GM21360 (cell line): ENCODE data around the gene TRAIP.
"Not testable (repeated sequence)": the region's sequence is repeated elsewhere in the genome, so short reads cannot be mapped to it uniquely, and the experiment has no call there.

Experiments used
- ATAC-seq: cut with Tn5 transposase; IDR thresholded peaks from one replicate; pipeline ENCODE4 v1.9.1; 2021; ENCODE audit warnings: mild to moderate bottlenecking, moderate library complexity; ENCODE audit not compliant: unreplicated experiment

Gene TRAIP, protein sequence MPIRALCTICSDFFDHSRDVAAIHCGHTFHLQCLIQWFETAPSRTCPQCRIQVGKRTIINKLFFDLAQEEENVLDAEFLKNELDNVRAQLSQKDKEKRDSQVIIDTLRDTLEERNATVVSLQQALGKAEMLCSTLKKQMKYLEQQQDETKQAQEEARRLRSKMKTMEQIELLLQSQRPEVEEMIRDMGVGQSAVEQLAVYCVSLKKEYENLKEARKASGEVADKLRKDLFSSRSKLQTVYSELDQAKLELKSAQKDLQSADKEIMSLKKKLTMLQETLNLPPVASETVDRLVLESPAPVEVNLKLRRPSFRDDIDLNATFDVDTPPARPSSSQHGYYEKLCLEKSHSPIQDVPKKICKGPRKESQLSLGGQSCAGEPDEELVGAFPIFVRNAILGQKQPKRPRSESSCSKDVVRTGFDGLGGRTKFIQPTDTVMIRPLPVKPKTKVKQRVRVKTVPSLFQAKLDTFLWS

DNA sequence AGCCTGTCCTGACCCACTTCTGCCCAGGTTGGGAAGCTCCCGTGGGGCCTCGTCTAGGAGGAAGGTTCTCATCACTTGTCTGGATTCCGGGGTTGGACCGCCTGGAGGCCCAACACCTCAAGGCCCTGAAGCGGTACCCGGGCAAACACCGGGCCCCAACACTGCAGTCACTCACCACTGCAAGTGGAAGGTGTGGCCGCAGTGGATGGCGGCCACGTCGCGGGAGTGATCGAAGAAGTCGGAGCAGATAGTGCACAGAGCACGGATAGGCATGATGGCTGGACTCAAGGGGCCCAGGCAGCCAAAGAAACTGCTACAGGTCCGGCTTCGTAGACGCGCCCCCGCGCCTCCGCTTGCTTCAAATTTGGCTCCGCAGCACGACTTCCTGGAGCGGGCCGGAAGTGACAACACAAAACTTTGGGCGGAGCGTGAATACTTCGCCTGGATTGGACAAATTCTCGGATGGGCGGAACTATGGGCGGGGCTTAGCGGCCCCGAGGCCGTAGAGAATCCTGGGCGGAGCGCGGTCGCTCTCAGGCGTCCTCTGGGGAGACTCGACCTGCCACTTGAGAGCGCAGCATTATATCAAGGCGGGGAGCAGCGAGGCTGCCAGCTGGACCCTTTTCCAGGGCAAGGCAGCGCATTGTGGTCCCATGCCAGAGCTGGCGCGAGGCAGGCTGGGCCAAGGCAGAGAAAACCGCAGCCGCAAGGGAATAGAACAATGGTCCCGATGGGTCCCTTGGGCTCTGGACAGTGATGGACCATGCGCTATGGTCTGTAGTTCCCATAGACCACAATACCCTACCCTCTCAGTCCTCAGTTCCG, at the start of gene TRAIP:
Gene TRAIP (minus strand): TSS at position 384 of the 825 bp plus-strand sequence. CDS start 111 bp downstream, at position 273.
- peak; percentile 91 for ATAC-seq

- ATAC-seq = not testable (repeated sequence)
These were observed 48.1 kb upstream of the TRAIP start for GRCh38 chr3:49904448-49904847.

DNA sequence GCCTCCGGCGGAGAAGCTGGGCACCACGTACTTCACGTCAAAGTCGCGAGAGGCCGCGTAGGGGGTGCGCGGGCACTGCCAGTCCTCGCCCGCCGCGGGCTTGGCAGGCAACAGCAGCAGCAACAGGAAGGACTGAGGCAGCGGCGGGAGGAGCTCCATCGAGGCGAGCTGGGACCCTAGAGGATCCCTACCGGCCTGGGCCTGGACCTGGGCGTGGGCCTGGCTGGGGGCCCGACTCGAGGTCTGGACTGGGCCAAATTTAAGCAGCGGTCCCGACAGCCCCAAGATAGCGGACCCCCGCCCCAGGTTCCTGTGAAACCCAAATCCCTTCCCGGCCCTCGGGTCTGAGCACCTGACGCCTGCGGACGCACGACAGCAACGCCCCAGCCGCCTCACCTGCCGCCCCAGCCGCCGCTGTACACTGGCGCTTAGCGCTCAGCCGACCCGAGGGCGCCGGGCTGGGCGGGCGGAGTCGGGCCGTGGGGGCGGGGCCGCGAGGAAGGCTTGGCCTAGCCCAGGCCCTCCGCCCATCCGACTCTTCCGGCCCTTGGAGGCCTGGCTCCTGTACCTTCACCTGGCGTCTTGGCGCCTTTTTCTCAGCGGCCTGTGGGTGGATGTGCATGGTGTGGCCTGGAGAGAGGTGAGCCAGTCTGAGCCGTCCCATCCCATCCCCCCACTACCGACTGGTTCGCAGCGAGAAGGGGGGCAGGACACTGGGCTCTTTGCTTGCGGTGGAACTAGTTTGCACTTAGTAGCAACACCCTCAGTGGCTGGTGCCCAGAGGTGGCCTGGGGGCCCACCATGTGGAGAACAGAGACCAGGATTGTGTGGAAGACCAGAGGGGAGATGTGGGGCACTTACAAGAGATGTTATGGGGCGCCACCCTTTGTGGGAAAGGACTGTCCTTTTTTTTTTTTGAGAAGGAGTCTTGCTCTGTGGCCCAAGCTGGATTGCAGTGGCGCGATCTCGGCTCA, 47.4 kb upstream of the TRAIP start, which contains the start of gene MST1R:
Gene MST1R (minus strand): TSS at position 423 of the 974 bp plus-strand sequence. CDS start 264 bp downstream, at position 159.
- peak; percentile 64 for ATAC-seq

DNA sequence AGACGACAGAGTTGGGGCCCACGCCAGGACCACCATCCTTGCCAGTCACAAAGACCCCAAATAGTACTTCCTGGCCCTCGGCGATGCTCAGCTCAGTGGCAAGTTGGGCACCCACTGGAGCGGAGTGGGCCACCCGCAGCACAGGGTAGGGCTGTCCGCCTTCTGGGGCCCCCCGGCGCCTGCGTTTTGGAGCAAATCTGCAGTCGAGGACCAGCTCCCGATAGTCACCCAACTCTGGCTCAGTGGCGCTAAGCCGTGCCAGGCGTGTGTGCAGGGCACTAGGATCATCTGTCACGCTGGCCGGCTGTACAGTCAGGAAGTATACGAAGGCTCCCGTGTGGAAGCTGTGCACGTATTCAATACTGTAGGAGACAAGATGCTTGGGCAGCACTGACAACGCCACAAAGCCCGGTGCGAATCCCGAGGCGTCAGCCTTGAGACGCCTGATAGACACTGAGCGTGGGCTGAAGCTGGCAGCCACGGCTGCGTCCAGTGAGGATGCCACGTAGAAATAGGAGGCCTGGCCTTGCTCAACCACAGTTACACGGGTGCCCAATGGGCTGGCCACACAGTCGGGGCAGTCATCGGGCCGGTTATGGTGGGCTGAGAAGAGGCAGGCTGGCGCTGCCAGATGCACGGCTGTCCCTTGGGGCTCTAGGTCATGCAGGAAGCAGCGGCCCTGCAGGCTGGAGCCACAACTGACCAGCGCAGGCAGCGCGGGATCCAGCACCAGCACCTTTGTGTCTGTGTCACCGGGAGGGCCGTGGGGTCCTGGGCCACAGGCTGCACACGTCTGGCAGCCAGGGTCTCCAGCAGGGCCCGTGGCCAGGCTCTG, 46.4 kb upstream of the TRAIP start:
- ATAC-seq = no peak

DNA sequence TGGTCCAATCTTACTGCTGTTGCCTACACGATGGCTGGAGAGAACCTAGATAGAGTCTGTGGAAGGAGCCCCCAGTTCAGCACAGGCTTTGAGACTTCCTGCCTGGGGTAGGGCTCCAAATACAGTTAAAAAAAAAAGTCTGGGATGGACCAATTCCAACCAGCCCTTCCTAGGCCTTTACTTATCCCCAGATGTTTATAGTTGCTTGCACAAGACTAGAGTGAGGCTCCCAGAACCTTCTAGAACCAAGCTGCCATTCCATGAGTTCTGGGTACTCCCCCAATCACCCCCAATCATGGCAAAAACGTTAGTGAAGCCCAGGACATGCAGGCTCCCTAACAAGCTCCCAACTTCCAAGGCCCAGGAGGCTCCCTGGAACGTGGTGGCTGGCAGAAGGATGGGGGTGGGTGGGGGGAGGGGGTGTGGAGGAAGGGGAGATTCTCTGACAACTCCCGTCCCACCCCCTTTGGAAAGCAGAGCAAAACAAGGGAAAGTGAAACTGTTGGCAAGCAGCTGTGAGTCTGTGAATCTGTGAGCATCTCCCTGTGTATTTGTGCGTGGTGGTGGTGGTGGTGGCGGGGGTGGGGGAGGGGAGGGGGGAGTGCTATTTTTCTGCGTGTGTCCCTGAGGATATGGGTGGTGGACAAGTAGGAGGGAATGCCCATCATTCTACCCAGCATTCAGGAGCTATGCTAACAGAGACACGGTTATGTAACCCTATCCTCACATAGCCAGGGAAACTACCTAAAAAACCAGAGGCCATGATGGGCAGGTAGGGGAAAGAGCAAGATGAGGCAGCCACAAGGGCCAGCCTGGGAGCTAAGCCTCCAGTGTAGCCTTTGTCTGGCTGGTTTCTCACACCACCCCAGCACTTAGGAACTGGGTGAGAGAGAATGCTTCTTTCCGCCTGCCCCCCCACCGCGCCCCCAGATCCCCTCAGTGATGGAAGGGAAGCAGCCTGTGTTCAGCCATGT, 45.3 kb upstream of the TRAIP start:
- no peak for ATAC-seq

DNA sequence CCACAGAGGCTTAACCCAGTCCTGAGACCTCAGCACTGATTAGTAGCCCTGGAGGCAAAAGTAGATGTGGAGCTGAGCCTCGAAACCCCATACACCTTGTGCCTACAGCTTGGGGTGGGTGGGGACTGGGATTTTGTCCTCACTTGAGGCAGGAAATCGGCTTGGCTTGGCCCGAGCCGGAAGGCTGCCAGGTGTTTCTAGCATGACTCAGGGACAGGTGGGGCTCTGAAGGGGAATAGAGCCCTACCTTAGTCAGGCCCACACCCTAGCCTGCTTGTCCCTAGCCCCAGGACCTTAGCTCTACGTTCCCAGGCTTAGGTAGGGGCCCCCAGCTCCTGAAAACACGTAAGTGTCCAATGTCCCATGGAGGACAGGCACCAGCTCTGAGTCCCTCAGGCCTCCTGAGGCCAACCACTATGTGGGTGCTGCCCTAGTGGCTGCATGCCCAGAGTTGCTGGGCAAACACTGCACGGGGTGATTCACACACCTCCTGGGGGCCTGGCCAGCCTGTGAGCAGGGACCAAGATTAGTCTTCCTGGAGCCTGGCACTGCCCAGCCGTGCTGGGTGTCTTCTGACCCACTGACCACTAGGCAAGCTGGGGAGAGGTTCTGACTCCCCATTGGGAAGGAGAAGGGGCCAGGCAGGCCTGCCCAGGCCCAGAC, 44.3 kb upstream of the TRAIP start:
- no peak for ATAC-seq

- ATAC-seq = no peak
These were observed 43.5 kb upstream of the TRAIP start for GRCh38 chr3:49899815-49900214.

- no peak for ATAC-seq
These were observed 42.6 kb upstream of the TRAIP start for GRCh38 chr3:49898991-49899390.

GRCh38 chr3:49896345-49896744, 40.0 kb upstream of the TRAIP start:
- ATAC-seq = no peak

- ATAC-seq = no peak
These were observed 39.4 kb upstream of the TRAIP start for GRCh38 chr3:49895791-49896190.

DNA sequence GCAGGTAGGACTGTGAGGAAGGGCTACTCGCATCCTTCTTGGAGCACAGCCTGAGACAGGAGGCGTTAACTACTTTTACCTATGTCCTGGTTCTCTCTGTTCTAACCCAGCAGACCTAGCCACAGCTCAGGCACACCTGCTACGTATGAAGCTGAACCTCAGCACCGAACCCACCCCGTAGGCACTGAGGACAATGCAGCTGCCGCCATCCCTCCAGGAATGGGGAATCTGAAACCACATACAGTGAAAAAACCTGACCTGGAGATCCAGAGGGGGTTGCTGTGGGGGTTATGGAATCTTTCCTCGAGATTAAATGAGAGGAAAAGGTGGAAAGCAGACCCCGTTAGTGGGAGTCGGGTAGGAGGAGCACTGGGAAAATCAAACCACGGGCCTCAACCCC, 32.9 kb upstream of the TRAIP start:
- ATAC-seq = no peak

- no peak for ATAC-seq
These were observed 30.5 kb upstream of the TRAIP start for GRCh38 chr3:49886922-49887265.

GRCh38 chr3:49883998-49884397, 27.6 kb upstream of the TRAIP start:
- no peak for ATAC-seq

- ATAC-seq = no peak
These were observed 25.8 kb upstream of the TRAIP start for GRCh38 chr3:49882166-49882565.

GRCh38 chr3:49880581-49881315, 24.4 kb upstream of the TRAIP start:
- ATAC-seq = no peak

DNA sequence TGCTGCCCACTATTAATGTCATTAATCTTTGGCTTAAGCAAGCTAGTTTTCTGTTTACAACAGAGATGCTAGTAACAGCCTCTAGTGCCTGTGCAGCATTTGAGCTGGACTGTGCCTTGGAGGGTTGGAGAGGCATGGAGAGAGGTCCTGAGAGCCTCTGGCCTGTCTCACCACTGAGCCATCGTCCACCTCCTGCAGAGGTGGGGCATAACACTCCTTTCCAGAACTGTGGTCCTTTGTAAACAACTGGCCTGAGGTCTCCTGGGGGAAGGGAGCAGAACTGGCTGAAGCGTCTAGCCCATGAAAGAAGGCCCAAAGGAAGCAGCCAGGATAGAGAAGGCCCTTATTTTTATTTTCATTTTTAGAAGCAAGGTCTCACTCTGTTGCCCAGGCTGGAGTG, 23.4 kb upstream of the TRAIP start:
- no peak for ATAC-seq

DNA sequence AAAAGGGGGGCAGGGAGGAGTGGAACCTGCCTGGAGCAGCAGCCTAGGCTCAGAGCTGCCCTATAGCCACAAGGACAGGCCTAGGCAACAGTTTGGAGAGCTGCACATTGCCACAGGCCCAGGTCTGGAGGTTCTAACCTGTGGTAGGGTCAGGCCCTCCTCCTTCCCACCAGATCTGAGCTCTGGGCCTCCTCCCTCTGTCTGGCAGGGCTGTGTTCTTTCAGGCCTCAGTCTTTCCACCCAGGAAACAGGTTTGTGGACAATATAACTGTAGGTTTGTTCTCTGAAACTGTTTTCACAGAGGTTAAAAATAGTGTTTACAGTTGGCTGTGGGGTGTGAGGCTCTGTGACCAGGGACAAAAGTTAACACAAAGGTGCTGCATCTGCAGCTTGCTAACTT, 22.3 kb upstream of the TRAIP start:
- no peak for ATAC-seq
